PC-9 (cell line): Measurements from ENCODE around the gene NTF4.

Experiments used
- EZH2 ChIP-seq: fragments of 200-600 bp; sonication (generic); IDR thresholded peaks from 2 replicates; pipeline ENCODE4 v1.8.0; 2017; ENCODE audit warnings: antibody characterized with exemption, low read depth
- TF ChIP-seq, protein P1 (sequence below): fragments of 200-600 bp; sonication (generic); conservative IDR thresholded peaks from 2 replicates; pipeline ENCODE4 v1.6.1; 2017; ENCODE audit warnings: mixed run types, antibody characterized with exemption, mild to moderate bottlenecking, moderate library complexity

GRCh38 chr19:49019242-49019932 lies 45.2 kb downstream of the NTF4 start:
- TF ChIP-seq, protein P1, sequence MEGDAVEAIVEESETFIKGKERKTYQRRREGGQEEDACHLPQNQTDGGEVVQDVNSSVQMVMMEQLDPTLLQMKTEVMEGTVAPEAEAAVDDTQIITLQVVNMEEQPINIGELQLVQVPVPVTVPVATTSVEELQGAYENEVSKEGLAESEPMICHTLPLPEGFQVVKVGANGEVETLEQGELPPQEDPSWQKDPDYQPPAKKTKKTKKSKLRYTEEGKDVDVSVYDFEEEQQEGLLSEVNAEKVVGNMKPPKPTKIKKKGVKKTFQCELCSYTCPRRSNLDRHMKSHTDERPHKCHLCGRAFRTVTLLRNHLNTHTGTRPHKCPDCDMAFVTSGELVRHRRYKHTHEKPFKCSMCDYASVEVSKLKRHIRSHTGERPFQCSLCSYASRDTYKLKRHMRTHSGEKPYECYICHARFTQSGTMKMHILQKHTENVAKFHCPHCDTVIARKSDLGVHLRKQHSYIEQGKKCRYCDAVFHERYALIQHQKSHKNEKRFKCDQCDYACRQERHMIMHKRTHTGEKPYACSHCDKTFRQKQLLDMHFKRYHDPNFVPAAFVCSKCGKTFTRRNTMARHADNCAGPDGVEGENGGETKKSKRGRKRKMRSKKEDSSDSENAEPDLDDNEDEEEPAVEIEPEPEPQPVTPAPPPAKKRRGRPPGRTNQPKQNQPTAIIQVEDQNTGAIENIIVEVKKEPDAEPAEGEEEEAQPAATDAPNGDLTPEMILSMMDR: no peak; the same call in 1 of the 2 replicates
- TF ChIP-seq EZH2: no peak
